Stimulated activated naive CD8-positive, alpha-beta T cell treated with anti-CD3 and anti-CD28 coated beads, Interleukin-15, amount 100 ng/mL, for 72 hours (primary cell): ENCODE measurements around the gene BCAS3.

Experiments
- ATAC-seq: fragments of 150-1000 bp; cut with Tn5 transposase; 2 replicates; pipeline ENCODE4 v1.10.0; 2021; ENCODE audit warnings: mild to moderate bottlenecking, moderate library complexity
- DNase-seq, 2 donors: peaks; one replicate each; pipeline ENCODE4 v3.0.0; 2021 to 2022
- H3K27ac Mint-ChIP-seq, 2 donors: one replicate each; pipeline ENCODE4 v1.8.0; 2022; ENCODE audit warnings: mild to moderate bottlenecking in 2 of 2, mixed read lengths in 2 of 2, moderate library complexity in 2 of 2
- H3K27me3 Mint-ChIP-seq: one replicate; pipeline ENCODE4 v1.8.0; 2022; ENCODE audit warnings: mixed read lengths
- H3K4me1 Mint-ChIP-seq: one replicate; pipeline ENCODE4 v1.8.0; 2022; ENCODE audit warnings: mild to moderate bottlenecking, mixed read lengths
- H3K4me3 Mint-ChIP-seq, 2 donors: one replicate each; pipeline ENCODE4 v1.8.0; 2022; ENCODE audit warnings: mild to moderate bottlenecking in 2 of 2, mixed read lengths in 2 of 2, moderate library complexity in 1 of 2
- H3K9me3 Mint-ChIP-seq, 2 donors: one replicate each; pipeline ENCODE4 v1.8.0; 2022; ENCODE audit warnings: mixed read lengths in 2 of 2

The BCAS3 gene

DNA sequence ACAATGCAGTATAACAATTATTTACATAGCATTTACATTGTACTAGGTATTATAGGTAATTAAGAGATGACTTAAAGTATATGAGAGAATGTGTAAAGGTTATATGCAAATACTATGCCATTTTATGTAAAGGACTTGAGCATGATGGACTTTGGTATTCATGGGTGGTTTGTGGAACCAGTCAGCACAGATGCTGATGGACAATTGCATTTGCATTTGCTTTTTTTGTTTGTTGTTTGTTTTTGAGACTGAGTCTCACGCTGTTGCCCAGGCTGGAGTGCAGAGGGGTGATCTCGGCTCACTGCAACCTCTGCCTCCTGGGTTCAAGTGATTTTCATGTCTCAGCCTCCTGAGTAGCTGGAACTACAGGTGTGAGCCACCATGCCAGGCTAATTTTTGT is 36.0 kb downstream of the BCAS3 start:
- ATAC-seq, result no peak

DNA sequence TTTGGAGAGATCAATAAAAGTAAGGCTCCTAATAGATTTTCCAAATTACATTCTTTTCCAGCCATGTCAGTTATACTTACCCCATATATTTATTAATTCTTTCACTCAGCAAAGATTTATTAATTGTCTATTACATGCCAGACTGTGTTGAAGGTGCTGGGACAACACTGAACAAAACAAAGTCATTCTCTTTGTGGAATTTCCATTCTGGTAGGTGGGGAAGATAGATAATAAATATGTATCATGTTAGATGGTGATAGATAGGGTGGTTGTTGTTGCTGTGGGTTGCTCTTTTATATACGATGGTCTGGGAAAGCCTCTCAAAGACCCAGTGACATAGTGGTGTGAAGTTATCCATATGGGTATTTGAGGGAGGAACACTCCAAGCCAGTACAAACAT is 39.1 kb downstream of the BCAS3 start:
- Mint-ChIP-seq H3K9me3 (no peaks in the 10 kb centered on the region), H3K27me3 (no peaks in the 10 kb centered on the region), H3K27ac (no peak overlapping the region), H3K4me3 (no peak overlapping the region), H3K4me1 (peaks cover 5% of the 10 kb centered on the region)
- no peak for ATAC-seq
- DNase-seq, result no peak

More for the DNA sequence above, 36.0 kb downstream of the BCAS3 start:
- no peaks in the 10 kb centered on the region for H3K27me3 Mint-ChIP-seq
- H3K4me1 Mint-ChIP-seq, result no peaks in the 10 kb centered on the region
- H3K27ac Mint-ChIP-seq, result no peak overlapping the region
- no peaks in the 10 kb centered on the region for H3K9me3 Mint-ChIP-seq
- H3K4me3 Mint-ChIP-seq, result no peak overlapping the region
- DNase-seq, result no peak

DNA sequence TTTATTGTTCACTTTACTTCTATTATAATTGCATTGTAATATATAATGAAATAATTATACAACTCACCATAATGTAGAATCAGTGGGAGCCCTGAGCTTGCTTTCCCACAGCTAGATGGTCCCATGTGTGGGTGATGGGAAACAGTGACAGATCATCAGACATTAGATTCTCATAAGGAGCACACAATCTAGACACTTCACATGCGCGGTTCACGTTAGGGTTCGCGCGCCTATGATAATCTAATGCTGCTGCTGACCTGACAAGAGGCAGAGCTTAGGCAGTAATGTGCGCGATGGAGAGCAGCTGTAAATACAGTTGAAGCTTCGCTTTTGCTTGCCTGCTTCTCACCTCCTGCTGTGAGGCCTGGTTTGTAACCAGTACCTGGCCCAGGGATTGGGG is 40.2 kb downstream of the BCAS3 start:
- H3K9me3 Mint-ChIP-seq, result no peaks in the 10 kb centered on the region
- H3K4me3 Mint-ChIP-seq, result no peak overlapping the region
- H3K27ac Mint-ChIP-seq, result no peak overlapping the region
- ATAC-seq (no peak), DNase-seq (no peak)
- peaks cover 5% of the 10 kb centered on the region for H3K4me1 Mint-ChIP-seq
- no peaks in the 10 kb centered on the region for H3K27me3 Mint-ChIP-seq

DNA sequence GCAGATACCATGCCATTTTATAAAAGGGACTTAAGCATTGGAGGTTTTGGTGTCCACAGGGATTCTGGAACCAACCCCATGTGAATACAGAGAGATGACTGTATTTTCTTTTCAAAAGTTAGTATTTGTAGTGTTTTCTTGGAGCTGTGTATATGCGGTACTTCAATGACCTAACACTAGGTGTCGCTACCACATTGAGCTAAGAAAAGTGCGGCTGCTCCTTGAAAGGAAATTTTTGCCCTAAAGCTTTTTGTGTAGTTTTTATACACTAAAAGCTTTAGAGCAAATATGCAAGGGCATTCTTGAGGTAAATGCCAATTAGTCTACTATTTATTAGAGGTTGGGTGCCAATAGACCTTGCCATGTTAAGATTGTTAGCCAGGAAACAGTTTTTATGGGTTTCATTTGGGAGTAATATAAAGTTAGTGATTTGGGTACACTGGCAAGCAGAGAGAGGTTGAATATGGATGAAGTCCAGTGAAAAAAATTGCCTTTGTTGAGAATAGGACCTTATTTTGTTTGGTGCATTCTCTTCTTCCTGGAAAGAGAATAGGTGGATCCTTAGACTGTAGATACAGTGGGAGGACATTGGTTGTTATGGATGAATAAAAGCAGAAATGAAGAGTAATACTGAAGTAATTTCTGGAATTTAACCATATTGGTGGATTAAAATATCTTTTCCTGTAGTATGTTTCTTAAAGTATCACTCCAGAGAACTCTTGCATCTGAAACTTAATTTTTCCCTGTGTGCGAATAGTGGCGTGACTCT is 43.3 kb downstream of the BCAS3 start:
- DNase-seq (peak; percentile 15 to 27), ATAC-seq (no peak)
- Mint-ChIP-seq H3K4me1 (peaks cover 5% of the 10 kb centered on the region), H3K27ac (peak overlapping the region in 1 of 2 donors; percentile 10), H3K4me3 (no peak overlapping the region), H3K9me3 (no peaks in the 10 kb centered on the region), H3K27me3 (no peaks in the 10 kb centered on the region)

DNA sequence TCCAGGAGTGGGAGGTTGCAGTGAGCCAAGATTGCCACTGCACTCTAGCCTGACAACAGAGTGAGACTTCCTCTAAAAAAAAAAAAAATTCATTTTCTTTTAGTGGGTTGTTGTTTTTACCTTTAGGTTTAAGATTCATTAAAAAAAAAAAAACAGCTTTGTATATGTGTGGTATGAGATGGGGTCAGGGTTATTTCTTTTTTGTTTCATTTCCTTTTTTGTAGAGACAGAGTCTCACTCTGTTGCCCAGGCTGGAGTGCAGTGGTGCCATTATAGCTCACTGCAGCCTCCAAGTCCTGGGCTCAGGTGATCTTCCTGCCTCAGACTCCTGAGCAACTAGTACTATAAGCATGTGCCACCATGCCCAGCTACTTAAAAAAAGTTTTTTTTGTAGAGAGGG is 47.0 kb downstream of the BCAS3 start:
- Mint-ChIP-seq H3K4me3 (no peak overlapping the region), H3K27me3 (no peaks in the 10 kb centered on the region), H3K4me1 (peaks cover 6% of the 10 kb centered on the region), H3K9me3 (no peaks in the 10 kb centered on the region), H3K27ac (no peak overlapping the region)
- ATAC-seq, result no peak
- DNase-seq, result no peak

DNA sequence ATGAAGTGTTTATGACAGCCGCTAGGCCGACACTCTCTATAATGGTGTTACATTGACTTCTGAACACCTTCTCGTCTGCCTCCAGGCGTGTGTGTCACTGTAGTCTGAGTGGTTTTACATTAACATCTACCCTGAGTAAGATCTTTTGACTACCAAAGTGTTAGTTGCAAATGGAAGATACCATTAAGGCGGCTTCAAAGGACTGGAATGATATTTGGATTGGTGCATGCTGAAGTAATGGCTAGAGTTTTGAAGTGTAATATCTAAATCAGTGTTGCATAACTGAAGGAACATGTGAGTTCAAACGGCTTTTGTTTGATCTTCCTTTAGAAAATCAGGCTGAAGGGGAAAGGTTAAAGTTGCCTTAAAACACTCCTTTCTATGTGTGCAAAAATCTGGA is 52.2 kb downstream of the BCAS3 start:
- ATAC-seq (no peak), DNase-seq (no peak)
- H3K9me3 Mint-ChIP-seq, result no peaks in the 10 kb centered on the region
- no peak overlapping the region for H3K27ac Mint-ChIP-seq
- H3K4me1 Mint-ChIP-seq, result peaks cover 9% of the 10 kb centered on the region
- no peak overlapping the region for H3K4me3 Mint-ChIP-seq
- H3K27me3 Mint-ChIP-seq, result no peaks in the 10 kb centered on the region

- no peaks in the 10 kb centered on the region for H3K27me3 Mint-ChIP-seq
- H3K4me3 Mint-ChIP-seq, result no peak overlapping the region
- no peaks in the 10 kb centered on the region for H3K9me3 Mint-ChIP-seq
- H3K27ac Mint-ChIP-seq, result peak overlapping the region in 1 of 2 donors; percentile 19
- ATAC-seq, result no peak
- H3K4me1 Mint-ChIP-seq, result peaks cover 9% of the 10 kb centered on the region
- DNase-seq, result no peak
Observed at GRCh38 chr17:60730273-60730672, 52.6 kb downstream of the BCAS3 start.

DNA sequence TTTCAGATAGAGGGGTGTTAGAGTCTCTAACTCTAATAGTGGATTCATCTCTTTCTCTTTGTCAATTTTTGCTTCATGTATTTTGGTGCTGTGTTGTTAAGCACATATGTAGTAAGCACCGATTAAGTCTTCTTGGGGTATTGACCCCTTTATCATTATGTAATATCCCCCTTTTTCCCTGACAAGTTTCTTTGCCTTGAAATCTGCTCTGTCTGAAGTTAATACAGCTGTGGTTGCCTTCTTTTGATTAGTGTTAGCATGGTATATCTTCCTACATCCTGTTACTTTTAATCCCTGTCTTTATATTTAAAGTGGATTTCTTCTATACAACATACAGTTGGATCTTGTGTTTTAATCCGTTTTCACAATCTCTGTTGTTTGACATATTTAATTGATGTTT is 60.6 kb downstream of the BCAS3 start:
- Mint-ChIP-seq H3K4me3 (no peak overlapping the region), H3K9me3 (no peaks in the 10 kb centered on the region), H3K27ac (no peak overlapping the region), H3K27me3 (no peaks in the 10 kb centered on the region), H3K4me1 (peaks cover 12% of the 10 kb centered on the region)
- DNase-seq (no peak), ATAC-seq (no peak)

DNA sequence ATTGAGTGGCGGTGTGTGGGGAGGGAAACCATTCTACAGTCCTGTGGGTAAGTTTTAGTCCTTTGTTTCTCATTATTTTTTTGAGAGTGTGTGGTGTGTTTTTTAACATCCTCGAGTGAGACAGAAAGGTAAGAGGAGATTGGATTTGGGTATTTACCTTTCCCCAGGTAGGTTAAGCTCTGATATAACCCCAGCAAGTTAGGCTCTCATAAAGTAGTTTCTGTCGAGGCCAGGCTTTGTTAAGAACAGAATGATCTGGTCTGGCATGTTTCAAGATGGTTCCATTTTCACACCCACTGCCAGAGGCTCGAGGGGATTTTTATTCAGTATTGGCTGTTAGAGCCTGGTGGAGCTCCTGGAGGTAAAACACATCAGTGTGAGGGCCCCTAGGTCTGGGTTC is 62.9 kb downstream of the BCAS3 start:
- ATAC-seq, result no peak
- H3K4me1 Mint-ChIP-seq, result peaks cover 12% of the 10 kb centered on the region
- no peak overlapping the region for H3K27ac Mint-ChIP-seq
- no peak overlapping the region for H3K4me3 Mint-ChIP-seq
- no peaks in the 10 kb centered on the region for H3K27me3 Mint-ChIP-seq
- DNase-seq, result no peak
- H3K9me3 Mint-ChIP-seq, result no peaks in the 10 kb centered on the region

DNA sequence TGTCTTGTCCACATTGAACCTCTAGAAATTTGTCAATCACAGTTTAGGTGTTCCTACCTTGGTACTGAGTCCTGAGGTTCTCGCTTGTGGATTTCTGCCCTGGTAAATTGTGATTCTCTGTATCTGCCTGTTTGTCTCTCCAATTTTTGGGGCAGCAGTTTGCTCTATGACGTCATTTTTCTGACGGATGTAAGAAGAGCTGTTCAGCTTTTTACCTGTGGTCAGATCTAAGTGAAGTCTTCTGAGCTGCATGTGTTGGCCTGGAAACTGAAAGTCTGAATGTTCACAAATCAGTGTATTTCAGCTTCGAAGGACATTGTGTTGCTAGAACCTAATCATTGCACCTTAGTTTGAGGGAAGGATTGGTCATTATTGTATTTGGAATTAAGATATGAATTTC is 63.4 kb downstream of the BCAS3 start:
- H3K4me3 Mint-ChIP-seq, result no peak overlapping the region
- H3K9me3 Mint-ChIP-seq, result no peaks in the 10 kb centered on the region
- no peak for ATAC-seq
- H3K27me3 Mint-ChIP-seq, result no peaks in the 10 kb centered on the region
- no peak overlapping the region for H3K27ac Mint-ChIP-seq
- peaks cover 12% of the 10 kb centered on the region for H3K4me1 Mint-ChIP-seq
- no peak for DNase-seq

DNA sequence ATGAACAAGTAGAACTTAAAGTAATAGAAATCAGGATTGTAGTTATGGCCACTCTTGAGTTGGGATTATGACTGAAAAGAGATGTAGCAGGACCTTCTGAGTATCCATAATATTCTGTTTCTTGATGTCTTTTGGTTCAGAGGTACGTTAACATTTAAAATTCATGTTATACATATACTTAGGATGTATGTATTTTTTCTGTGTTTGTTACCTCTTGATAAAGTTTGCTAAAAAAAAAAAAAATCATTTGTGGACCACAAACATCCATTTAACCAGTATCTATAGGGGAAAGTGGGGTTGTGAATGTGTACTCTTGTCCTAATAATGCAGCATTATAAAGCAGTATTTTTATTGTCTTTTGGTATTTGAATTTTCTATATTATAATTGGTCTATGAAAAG is 65.6 kb downstream of the BCAS3 start:
- Mint-ChIP-seq H3K27me3 (no peaks in the 10 kb centered on the region), H3K4me3 (no peak overlapping the region), H3K4me1 (peaks cover 10% of the 10 kb centered on the region), H3K27ac (no peak overlapping the region), H3K9me3 (no peaks in the 10 kb centered on the region)
- DNase-seq (no peak), ATAC-seq (no peak)

DNA sequence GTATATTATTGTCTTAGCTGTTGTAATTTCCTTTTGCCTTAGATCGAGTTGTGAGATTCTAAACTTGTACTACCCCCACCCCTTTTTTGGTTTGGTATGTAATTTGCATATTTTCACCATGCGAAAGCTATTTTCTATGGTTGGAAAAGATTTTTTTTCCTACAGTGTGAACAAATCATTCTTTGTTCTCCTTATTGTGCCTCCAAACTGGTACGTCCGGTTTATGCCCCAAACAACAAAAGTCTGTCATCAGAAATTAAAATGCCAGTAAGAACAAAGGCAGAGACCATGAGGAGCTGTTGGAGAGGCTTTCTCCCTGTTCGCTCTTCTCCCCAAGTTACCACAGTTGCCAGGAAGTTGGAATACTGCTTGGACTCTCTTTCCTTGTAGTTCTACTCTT is 66.1 kb downstream of the BCAS3 start:
- no peaks in the 10 kb centered on the region for H3K9me3 Mint-ChIP-seq
- no peak for DNase-seq

GRCh38 chr17:60744355-60744966 is 66.8 kb downstream of the BCAS3 start:
- Mint-ChIP-seq H3K4me1 (peaks cover 10% of the 10 kb centered on the region), H3K9me3 (no peaks in the 10 kb centered on the region), H3K27ac (no peak overlapping the region), H3K4me3 (no peak overlapping the region), H3K27me3 (no peaks in the 10 kb centered on the region)
- DNase-seq (no peak), ATAC-seq (no peak)

More for the DNA sequence above, 66.1 kb downstream of the BCAS3 start:
- no peak overlapping the region for H3K4me3 Mint-ChIP-seq
- no peak overlapping the region for H3K27ac Mint-ChIP-seq
- peaks cover 10% of the 10 kb centered on the region for H3K4me1 Mint-ChIP-seq
- H3K27me3 Mint-ChIP-seq, result no peaks in the 10 kb centered on the region
- ATAC-seq, result no peak

GRCh38 chr17:60745544-60745943 is 67.9 kb downstream of the BCAS3 start:
- H3K9me3 Mint-ChIP-seq, result peaks cover 0 to 3% of the 10 kb centered on the region in 2 donors

GRCh38 chr17:60747069-60747808 is 69.6 kb downstream of the BCAS3 start:
- ATAC-seq (no peak), DNase-seq (no peak)
- H3K9me3 Mint-ChIP-seq, result peaks cover 0 to 7% of the 10 kb centered on the region in 2 donors
- peaks cover 5% of the 10 kb centered on the region for H3K4me1 Mint-ChIP-seq
- no peak overlapping the region for H3K27ac Mint-ChIP-seq
- no peak overlapping the region for H3K4me3 Mint-ChIP-seq
- H3K27me3 Mint-ChIP-seq, result no peaks in the 10 kb centered on the region

More at GRCh38 chr17:60745544-60745943, 67.9 kb downstream of the BCAS3 start:
- peaks cover 10% of the 10 kb centered on the region for H3K4me1 Mint-ChIP-seq
- H3K27me3 Mint-ChIP-seq, result no peaks in the 10 kb centered on the region
- H3K4me3 Mint-ChIP-seq, result no peak overlapping the region
- ATAC-seq (no peak), DNase-seq (no peak)
- H3K27ac Mint-ChIP-seq, result no peak overlapping the region

- no peak for ATAC-seq
- Mint-ChIP-seq H3K9me3 (peaks cover 0 to 7% of the 10 kb centered on the region in 2 donors), H3K4me1 (peaks cover 5% of the 10 kb centered on the region), H3K4me3 (no peak overlapping the region), H3K27me3 (no peaks in the 10 kb centered on the region), H3K27ac (no peak overlapping the region)
- DNase-seq, result no peak
Observed at GRCh38 chr17:60748204-60748603, 70.6 kb downstream of the BCAS3 start.
